IMR-90 (cell line): ENCODE measurements around the gene LRRN2.

Experiments used
- CHD1 ChIP-seq: IDR thresholded peaks from 2 replicates; pipeline ENCODE4 v1.6.1; 2012; ENCODE audit warnings: low read depth, low read length, improper control_type of control experiment
- CTCF ChIP-seq: conservative IDR thresholded peaks from 2 replicates; pipeline ENCODE4 v1.5.1; 2012; ENCODE audit warnings: mild to moderate bottlenecking, low read depth, low read length, improper control_type of control experiment
- ELK1 ChIP-seq: fragments of 150-350 bp; IDR thresholded peaks from 2 replicates; pipeline ENCODE4 v1.6.1; 2016; ENCODE audit warnings: low read depth, mild to moderate bottlenecking, low read length, moderate library complexity, borderline replicate concordance
- MAZ ChIP-seq: IDR thresholded peaks from 2 replicates; pipeline ENCODE4 v1.6.1; 2012; ENCODE audit warnings: low read depth, mild to moderate bottlenecking, low read length, improper control_type of control experiment, moderate library complexity, borderline replicate concordance
- POLR2A ChIP-seq: IDR thresholded peaks from 2 replicates; pipeline ENCODE4 v1.6.1; 2012; ENCODE audit warnings: mild to moderate bottlenecking, low read depth, low read length
- USF2 ChIP-seq: fragments of 150-350 bp; IDR thresholded peaks from 2 replicates; pipeline ENCODE4 v1.6.1; 2017; ENCODE audit warnings: mild to moderate bottlenecking, antibody characterized with exemption, low read length, low read depth

DNA sequence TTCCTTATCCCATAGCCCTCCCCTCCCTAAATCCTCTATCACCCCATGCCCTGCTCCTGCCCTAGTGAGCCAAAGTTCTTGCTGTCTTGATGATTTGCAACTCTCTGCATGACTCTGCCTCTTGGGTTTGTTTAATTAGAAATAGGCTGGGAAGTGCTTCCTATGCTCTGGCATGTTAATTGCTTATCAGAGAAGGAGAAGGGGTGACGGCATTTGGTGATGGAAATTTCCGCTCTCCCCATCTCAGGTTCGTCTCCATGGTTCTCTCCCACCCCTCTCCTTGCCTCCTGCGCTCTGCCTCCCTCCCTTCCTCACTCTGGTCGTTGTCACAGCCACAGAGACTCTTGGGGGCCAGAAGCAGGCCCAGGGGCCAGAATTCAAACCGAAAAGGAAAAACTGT, 68.9 kb downstream of the LRRN2 start:
- TF ChIP-seq CTCF (no peak), ELK1 (no peak), POLR2A (no peak), CHD1 (no peak), USF2 (no peak), MAZ (no peak)
